SKM-1 treated with dmso at 0.1 percent for 144 hours (cell line): ENCODE data around the gene SERPINA6.
"Not testable (repeated sequence)": the region's sequence is repeated elsewhere in the genome, so short reads cannot be mapped to it uniquely, and the experiment has no call there.

ENCODE experiments used
- DNase-seq: peaks from one replicate; lab custom pipeline; 2025; ENCODE audit not compliant: unreplicated experiment; lab: John Stamatoyannopoulos, UW

The SERPINA6 gene

GRCh38 chr14:94354638-94355185, 31.6 kb upstream of the SERPINA6 start:
- DNase-seq = no peak

- DNase-seq = not testable (repeated sequence)
These were observed 31.1 kb upstream of the SERPINA6 start for GRCh38 chr14:94354190-94354589.

GRCh38 chr14:94349276-94349675, 26.1 kb upstream of the SERPINA6 start:
- no peak for DNase-seq

- no peak for DNase-seq
These were observed 25.7 kb upstream of the SERPINA6 start for GRCh38 chr14:94348836-94349235.

- no peak for DNase-seq
These were observed 23.7 kb upstream of the SERPINA6 start for GRCh38 chr14:94346841-94347240.

- DNase-seq = not testable (repeated sequence)
These were observed 23.1 kb upstream of the SERPINA6 start for GRCh38 chr14:94346065-94346786.

- DNase-seq = no peak
These were observed 22.4 kb upstream of the SERPINA6 start for GRCh38 chr14:94345344-94346064.

GRCh38 chr14:94344389-94344788, 21.3 kb upstream of the SERPINA6 start:
- no peak for DNase-seq

GRCh38 chr14:94343238-94344005, 20.3 kb upstream of the SERPINA6 start:
- peak; percentile 9 for DNase-seq

- DNase-seq = no peak
These were observed 19.3 kb upstream of the SERPINA6 start for GRCh38 chr14:94342334-94342934.

- DNase-seq = no peak
These were observed 18.7 kb upstream of the SERPINA6 start for GRCh38 chr14:94341656-94342333.

- DNase-seq = no peak
These were observed 17.4 kb upstream of the SERPINA6 start for GRCh38 chr14:94340533-94340932.

- no peak for DNase-seq
These were observed 14.9 kb upstream of the SERPINA6 start for GRCh38 chr14:94338023-94338422.

- DNase-seq = no peak
These were observed 14.1 kb upstream of the SERPINA6 start for GRCh38 chr14:94337274-94337673.

- DNase-seq = no peak
These were observed 11.7 kb upstream of the SERPINA6 start for GRCh38 chr14:94334872-94335271.

GRCh38 chr14:94332587-94332986, 9.5 kb upstream of the SERPINA6 start:
- DNase-seq = no peak

- no peak for DNase-seq
These were observed 9.0 kb upstream of the SERPINA6 start for GRCh38 chr14:94332063-94332583.

- no peak for DNase-seq
These were observed 8.3 kb upstream of the SERPINA6 start for GRCh38 chr14:94331462-94331861.

GRCh38 chr14:94330857-94331256, 7.7 kb upstream of the SERPINA6 start:
- DNase-seq = no peak

- no peak for DNase-seq
These were observed 7.3 kb upstream of the SERPINA6 start for GRCh38 chr14:94330432-94330831.
